ENCODE data around the gene CLSTN2.

The CLSTN2 gene

GRCh38 chr3:140288595-140288994, 353.6 kb downstream of the CLSTN2 start:
- Histone ChIP-seq H3K27ac (ENCODE audit: low read length) (no peak overlapping the region), H3K9ac (ENCODE audit: low read length) (no peak overlapping the region), H3K4me3 (ENCODE audit: low read length) (no peak overlapping the region), H3K9me2 (replicated peaks; ENCODE audit: insufficient read depth, low read length) (no peaks in the 10 kb centered on the region), H3K79me2 (ENCODE audit: low read length) (no peaks in the 10 kb centered on the region), H2AFZ (ENCODE audit: low read length) (no peak overlapping the region), H3K27me3 (replicated peaks; ENCODE audit: insufficient read depth, low read length) (no peaks in the 10 kb centered on the region), H3K4me1 (ENCODE audit: low read length) (no peaks in the 10 kb centered on the region), H3F3A (ENCODE audit: insufficient read depth, low read length) (no peaks in the 10 kb centered on the region), H3K9me3 (replicated peaks; ENCODE audit: insufficient read depth, low read length) (no peaks in the 10 kb centered on the region), H3K36me3 (replicated peaks; ENCODE audit: insufficient read depth, low read length) (no peaks in the 10 kb centered on the region), H4K20me1 (ENCODE audit: insufficient read depth, low read length) (no peaks in the 10 kb centered on the region), H3K4me2 (ENCODE audit: low read depth, low read length) (no peak overlapping the region)
- TF ChIP-seq CTCF (IDR thresholded peaks at IDR 0.05; ENCODE audit: low read length): no peak
- TF ChIP-seq EZH2phosphoT487 (IDR thresholded peaks at IDR 0.05; ENCODE audit: low read length): no peak
- no peak for TF ChIP-seq EZH2 (optimal IDR thresholded peaks at IDR 0.05; ENCODE audit: low read depth, low read length)
- no peak for DNase-seq

GRCh38 chr3:140290105-140290504, 355.1 kb downstream of the CLSTN2 start:
- Histone ChIP-seq H3K79me2 (ENCODE audit: low read length) (no peaks in the 10 kb centered on the region), H3K9ac (ENCODE audit: low read length) (no peak overlapping the region), H3K36me3 (replicated peaks; ENCODE audit: insufficient read depth, low read length) (no peaks in the 10 kb centered on the region), H3K27ac (ENCODE audit: low read length) (no peak overlapping the region), H2AFZ (ENCODE audit: low read length) (no peak overlapping the region), H4K20me1 (ENCODE audit: insufficient read depth, low read length) (no peaks in the 10 kb centered on the region), H3F3A (ENCODE audit: insufficient read depth, low read length) (no peaks in the 10 kb centered on the region), H3K27me3 (replicated peaks; ENCODE audit: insufficient read depth, low read length) (no peaks in the 10 kb centered on the region), H3K9me3 (replicated peaks; ENCODE audit: insufficient read depth, low read length) (no peaks in the 10 kb centered on the region), H3K4me3 (ENCODE audit: low read length) (no peak overlapping the region), H3K4me2 (ENCODE audit: low read depth, low read length) (no peak overlapping the region), H3K4me1 (ENCODE audit: low read length) (no peaks in the 10 kb centered on the region), H3K9me2 (replicated peaks; ENCODE audit: insufficient read depth, low read length) (no peaks in the 10 kb centered on the region)
- no peak for TF ChIP-seq EZH2 (optimal IDR thresholded peaks at IDR 0.05; ENCODE audit: low read depth, low read length)
- TF ChIP-seq CTCF (IDR thresholded peaks at IDR 0.05; ENCODE audit: low read length): no peak
- no peak for TF ChIP-seq EZH2phosphoT487 (IDR thresholded peaks at IDR 0.05; ENCODE audit: low read length)
- DNase-seq: no peak

- no peaks in the 10 kb centered on the region for H3K4me1 ChIP-seq (ENCODE audit: low read length)
- H2AFZ ChIP-seq (ENCODE audit: low read length): no peak overlapping the region
- no peaks in the 10 kb centered on the region for H3F3A ChIP-seq (ENCODE audit: insufficient read depth, low read length)
- no peak overlapping the region for H3K4me2 ChIP-seq (ENCODE audit: low read depth, low read length)
- H3K27me3 ChIP-seq (replicated peaks; ENCODE audit: insufficient read depth, low read length): no peaks in the 10 kb centered on the region
- H3K9ac ChIP-seq (ENCODE audit: low read length): no peak overlapping the region
- H3K27ac ChIP-seq (ENCODE audit: low read length): no peak overlapping the region
- H3K9me3 ChIP-seq (replicated peaks; ENCODE audit: insufficient read depth, low read length): no peaks in the 10 kb centered on the region
- no peaks in the 10 kb centered on the region for H3K79me2 ChIP-seq (ENCODE audit: low read length)
- no peaks in the 10 kb centered on the region for H4K20me1 ChIP-seq (ENCODE audit: insufficient read depth, low read length)
- H3K9me2 ChIP-seq (replicated peaks; ENCODE audit: insufficient read depth, low read length): no peaks in the 10 kb centered on the region
- TF ChIP-seq EZH2phosphoT487 (IDR thresholded peaks at IDR 0.05; ENCODE audit: low read length) (no peak), CTCF (IDR thresholded peaks at IDR 0.05; ENCODE audit: low read length) (no peak), EZH2 (optimal IDR thresholded peaks at IDR 0.05; ENCODE audit: low read depth, low read length) (no peak)
- no peak overlapping the region for H3K4me3 ChIP-seq (ENCODE audit: low read length)
- no peaks in the 10 kb centered on the region for H3K36me3 ChIP-seq (replicated peaks; ENCODE audit: insufficient read depth, low read length)
- DNase-seq: no peak
Measured at GRCh38 chr3:140292170-140292569, 357.2 kb downstream of the CLSTN2 start.

All from MM.1S (cell line).